Mononuclear cell (primary cell): ENCODE data around the gene ATP5F1C. TPM values are rescaled to one million over a fixed set of nuclear protein-coding genes. Genes with fewer than 3 reads are reported as not detected.

Experiments used
- H3K27me3 ChIP-seq: 2 replicates; pipeline ENCODE4 v1.6.0; 2011; ENCODE audit warnings: low read length, control low read depth; ENCODE audit not compliant: insufficient read depth
- H3K4me1 ChIP-seq: 2 replicates; pipeline ENCODE4 v1.5.1; 2011; ENCODE audit warnings: mild to moderate bottlenecking, low read length, control low read depth; ENCODE audit not compliant: insufficient read depth
- H3K4me3 ChIP-seq: 2 replicates; pipeline ENCODE4 v1.5.1; 2011; ENCODE audit warnings: mild to moderate bottlenecking, low read length, moderate library complexity
- H3K9me3 ChIP-seq: 2 replicates; pipeline ENCODE4 v1.5.1; 2011; ENCODE audit warnings: low read depth, mild to moderate bottlenecking, control low read depth, low read length
- total RNA-seq: library from RNA; depleted of rRNA; stranded (reverse); fragments of >200 nt; gene quantifications from one replicate; pipeline ENCODE4 v1.2.3, GENCODE V29; 2012

Gene ATP5F1C
- total RNA-seq, 1 donor: 303 TPM

DNA sequence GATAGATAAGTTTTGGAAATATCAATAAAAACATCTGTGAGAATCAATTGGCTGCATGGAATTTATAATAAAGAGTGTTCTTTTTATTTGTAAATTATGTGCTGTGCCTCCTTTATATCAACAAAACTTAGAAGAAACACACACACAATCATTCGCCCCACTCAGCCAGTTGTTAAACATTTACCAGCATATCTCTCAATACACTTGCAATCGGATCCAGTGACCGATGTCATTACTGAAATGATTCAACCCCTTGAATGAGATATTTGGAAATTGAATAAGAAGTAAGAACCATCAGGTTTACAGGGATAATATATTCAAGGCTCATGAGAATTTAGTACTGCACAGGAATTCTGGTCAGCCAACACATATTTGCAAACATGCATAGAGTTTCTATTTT lies 65.9 kb downstream of the ATP5F1C start:
- Histone ChIP-seq H3K9me3 (no peaks in the 10 kb centered on the region), H3K4me1 (no peaks in the 10 kb centered on the region), H3K4me3 (no peak overlapping the region), H3K27me3 (no peaks in the 10 kb centered on the region)

DNA sequence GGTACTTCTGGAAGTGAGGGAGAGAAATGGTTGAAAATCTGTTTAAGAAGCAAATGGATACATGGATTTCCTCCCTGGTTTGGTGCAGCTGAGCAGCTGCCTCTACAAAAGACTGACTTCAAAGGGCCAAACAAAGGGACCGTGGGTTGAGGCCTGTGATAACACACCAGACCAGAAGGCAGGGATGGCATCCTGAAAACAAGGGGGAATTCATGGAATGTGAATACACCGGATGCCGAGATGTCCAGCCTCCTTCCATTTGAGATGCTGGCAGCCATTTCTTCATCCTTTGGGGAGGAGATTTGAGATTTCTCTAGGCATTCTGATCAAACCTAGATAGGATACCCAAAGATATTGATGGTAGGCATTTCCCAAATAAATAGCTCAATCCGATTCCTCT lies 67.2 kb downstream of the ATP5F1C start:
- Histone ChIP-seq H3K9me3 (no peaks in the 10 kb centered on the region), H3K4me3 (no peak overlapping the region), H3K27me3 (no peaks in the 10 kb centered on the region), H3K4me1 (no peaks in the 10 kb centered on the region)

DNA sequence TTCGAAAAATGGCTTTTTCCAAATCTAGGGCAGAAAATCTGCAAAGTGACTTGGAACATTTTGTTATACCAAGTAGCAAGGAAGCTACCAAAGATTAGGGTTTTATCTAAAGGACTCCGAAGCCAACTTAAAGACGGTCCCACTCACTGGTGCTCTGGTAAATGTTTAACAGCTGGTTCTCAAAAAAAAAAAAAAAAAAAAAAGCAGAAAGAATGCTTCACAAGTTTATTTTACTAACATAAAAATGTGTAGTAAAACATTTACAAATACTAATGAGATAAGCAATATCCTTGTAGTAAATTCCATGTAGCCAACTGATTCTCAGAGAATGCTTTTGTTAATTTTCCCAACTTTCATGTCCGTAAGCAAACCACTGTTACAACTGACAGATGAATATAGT lies 68.7 kb downstream of the ATP5F1C start:
- peaks cover 5% of the 10 kb centered on the region for H3K9me3 ChIP-seq
- H3K4me3 ChIP-seq: no peak overlapping the region
- H3K4me1 ChIP-seq: no peaks in the 10 kb centered on the region

DNA sequence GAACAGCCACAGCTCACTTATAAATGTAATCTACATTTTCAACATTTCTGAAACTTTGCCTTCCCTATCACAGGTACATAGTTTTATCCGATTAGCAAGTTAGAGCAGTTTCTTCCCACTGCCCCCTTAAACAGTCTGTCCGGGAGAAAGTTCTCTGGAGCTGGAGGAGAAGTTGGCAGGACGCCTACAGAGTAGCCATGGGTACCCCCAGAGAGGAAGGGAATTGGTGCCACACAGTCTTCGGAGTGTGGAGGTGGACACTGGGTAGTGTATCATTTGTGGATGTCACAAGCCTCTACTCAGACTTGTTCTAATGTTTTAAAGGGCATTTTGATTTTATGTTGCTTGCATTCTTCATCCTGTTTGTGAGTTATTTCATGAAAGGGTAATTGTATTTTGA lies 69.3 kb downstream of the ATP5F1C start:
- H3K27me3 ChIP-seq: no peaks in the 10 kb centered on the region
- H3K4me3 ChIP-seq: no peak overlapping the region

More for the DNA sequence above, 68.7 kb downstream of the ATP5F1C start:
- no peaks in the 10 kb centered on the region for H3K27me3 ChIP-seq

More for the DNA sequence above, 69.3 kb downstream of the ATP5F1C start:
- Histone ChIP-seq H3K4me1 (no peaks in the 10 kb centered on the region), H3K9me3 (peaks cover 11% of the 10 kb centered on the region)

Other genes with a start within 250 kb of the ATP5F1C start
- 0.10 TPM for gene ITIH5, start 121.2 kb upstream of the ATP5F1C start, total RNA-seq
- gene ITIH2, start 84.9 kb upstream of the ATP5F1C start, total RNA-seq: not detected
- 7.9 TPM for gene KIN, start 184 bp upstream of the ATP5F1C start, total RNA-seq
- gene TAF3, start 30.3 kb downstream of the ATP5F1C start, total RNA-seq: 6.7 TPM